GM21528 (cell line): ENCODE results near the gene EIF3I.

Experiments
- ATAC-seq: cut with Tn5 transposase; IDR thresholded peaks from one replicate; pipeline ENCODE4 v1.9.1; 2021; ENCODE audit warnings: mild to moderate bottlenecking, moderate library complexity; ENCODE audit not compliant: unreplicated experiment, low FRiP score

Gene EIF3I

DNA sequence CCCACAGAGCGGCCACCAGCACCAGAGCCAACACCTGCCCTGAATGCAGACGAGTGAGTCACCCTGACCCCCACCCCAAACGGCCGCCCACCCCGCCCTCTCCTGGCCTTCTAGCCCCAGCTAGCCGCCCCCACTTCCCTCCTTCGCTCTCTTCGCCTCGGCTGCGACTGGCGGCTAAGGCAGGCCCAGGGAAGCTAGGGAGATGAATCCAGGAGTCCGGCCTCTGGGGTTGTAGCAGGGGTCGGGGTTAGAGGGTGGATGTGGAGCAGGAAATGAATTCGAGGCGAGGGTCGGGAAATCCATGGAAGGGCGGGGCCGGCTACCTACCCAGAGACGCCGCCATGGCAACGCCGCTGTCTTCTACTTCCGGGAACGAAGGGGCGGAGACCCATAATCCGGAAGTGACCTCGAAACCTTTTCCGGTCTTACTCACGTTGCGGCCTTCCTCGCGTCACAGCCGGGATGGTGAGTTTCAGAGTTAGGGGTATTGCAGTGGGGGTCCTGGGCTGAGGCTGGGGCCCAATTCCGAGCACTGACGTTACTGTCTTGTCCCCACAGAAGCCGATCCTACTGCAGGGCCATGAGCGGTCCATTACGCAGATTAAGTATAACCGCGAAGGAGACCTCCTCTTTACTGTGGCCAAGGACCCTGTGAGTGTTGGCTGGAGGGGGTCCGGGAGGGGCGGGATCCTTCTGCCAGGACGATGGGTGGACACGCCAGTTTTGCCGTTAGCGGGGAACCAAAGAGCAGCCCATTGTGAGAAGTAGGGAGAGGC, at the start of gene EIF3I, which contains the start of gene TMEM234:
Gene EIF3I, plus strand, starts transcription at position 428 of the 776 bp plus-strand sequence. Its CDS starts 35 bp downstream, at position 463.
Gene TMEM234, minus strand, starts transcription at position 374 of the 776 bp plus-strand sequence. Its CDS starts 31 bp downstream, at position 343.
- ATAC-seq = peak; percentile 88

GRCh38 chr1:32172621-32173245, 49.5 kb upstream of the EIF3I start:
- ATAC-seq = no peak

GRCh38 chr1:32178380-32179192, 43.6 kb upstream of the EIF3I start:
- no peak for ATAC-seq

DNA sequence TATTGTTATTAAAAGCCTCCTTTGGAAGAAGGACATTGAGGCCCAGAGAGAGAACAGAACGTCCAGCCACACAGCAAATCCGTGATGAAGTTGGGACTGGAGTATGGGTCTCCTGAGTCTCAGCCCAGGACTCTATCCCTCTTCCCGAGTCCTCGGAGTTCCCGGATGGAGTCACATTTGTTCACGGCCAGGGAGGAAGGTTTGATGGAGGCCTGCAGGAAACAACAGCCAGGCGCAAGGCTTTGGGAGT, 43.1 kb upstream of the EIF3I start:
- ATAC-seq = peak; percentile 8

- peak; percentile 80 for ATAC-seq
Observed at GRCh38 chr1:32179443-32180185, 42.6 kb upstream of the EIF3I start, which contains the start of gene TXLNA. TSS of gene TXLNA (plus strand) at chr1:32179675. CDS start at chr1:32180346, 671 bp downstream.

- ATAC-seq = peak; percentile 14
Observed at GRCh38 chr1:32180186-32181060, 41.8 kb upstream of the EIF3I start.

- no peak for ATAC-seq
Observed at GRCh38 chr1:32181065-32181464, 41.1 kb upstream of the EIF3I start.

- no peak for ATAC-seq
Observed at GRCh38 chr1:32181563-32181962, 40.6 kb upstream of the EIF3I start.

DNA sequence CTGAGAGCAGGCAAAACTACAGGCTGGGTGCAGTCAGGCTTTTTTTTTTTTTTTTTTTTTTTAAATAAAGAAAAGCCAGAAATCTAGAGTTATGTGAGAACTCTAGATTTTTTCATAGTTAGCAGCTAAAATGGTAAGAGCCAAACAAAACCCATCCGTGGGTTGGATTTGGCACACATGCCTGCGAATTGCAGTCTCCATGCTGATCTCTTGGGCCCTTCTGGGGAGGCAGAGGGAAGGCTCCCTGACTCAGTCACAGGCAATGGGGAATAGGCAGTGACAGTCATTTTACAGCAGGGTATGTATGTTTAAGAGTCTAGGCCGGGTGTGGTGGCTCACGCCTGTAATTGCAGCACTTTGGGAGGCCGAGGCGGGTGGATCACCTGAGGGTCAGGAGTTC, 40.1 kb upstream of the EIF3I start:
- ATAC-seq = no peak

DNA sequence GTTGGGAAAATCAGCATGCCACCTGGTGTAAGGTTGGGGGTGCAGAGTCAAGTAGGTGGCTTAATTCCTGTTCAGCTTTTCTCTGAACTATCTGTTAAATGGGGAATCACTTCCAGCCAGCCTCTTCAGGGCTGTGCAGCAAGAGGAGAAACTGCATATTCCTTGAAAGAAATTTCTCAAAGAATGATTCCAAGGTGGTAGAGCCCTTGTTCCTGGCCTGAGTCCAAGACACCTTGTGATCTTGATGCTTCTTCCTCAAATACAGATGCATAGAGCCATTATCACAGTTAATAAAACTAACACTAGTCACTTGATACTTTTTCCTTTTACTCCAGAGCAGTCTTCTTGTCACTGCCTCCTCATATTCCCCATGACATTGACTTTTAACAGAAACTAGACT, 37.6 kb upstream of the EIF3I start:
- no peak for ATAC-seq

- no peak for ATAC-seq
Observed at GRCh38 chr1:32186077-32186476, 36.1 kb upstream of the EIF3I start.

DNA sequence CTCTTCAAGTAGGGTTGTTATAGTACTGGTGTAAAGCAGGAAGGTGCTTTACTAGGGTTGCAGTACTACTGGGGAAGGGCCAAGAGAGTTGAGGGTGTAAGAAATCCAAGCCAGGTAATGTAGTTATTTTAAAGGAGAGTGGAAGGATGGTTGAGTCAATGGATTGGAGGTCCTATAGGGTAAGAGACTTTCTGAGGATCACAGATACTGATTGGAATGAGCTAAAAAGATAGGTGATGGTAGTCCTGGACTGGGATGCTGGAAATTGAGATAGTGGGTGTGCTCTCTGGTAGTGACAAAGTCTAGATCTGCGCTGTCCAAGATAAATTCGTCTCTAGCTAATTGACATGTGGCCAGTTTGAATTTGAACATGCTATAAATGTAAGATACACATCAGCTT, 35.7 kb upstream of the EIF3I start:
- ATAC-seq = no peak

DNA sequence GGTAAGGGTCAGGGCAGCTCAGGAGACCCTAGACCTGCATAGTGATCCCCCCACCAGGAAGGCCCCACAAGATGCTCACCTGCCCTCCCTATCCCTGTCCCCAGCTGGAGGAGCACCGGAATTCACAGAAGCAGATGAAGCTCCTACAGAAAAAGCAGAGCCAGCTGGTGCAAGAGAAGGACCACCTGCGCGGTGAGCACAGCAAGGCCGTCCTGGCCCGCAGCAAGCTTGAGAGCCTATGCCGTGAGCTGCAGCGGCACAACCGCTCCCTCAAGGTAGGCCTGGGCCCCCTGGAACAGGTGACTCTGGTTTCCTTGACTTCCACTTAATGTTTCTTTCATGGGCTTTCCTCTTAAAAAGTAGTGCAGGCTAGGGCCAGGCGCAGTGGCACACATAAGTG, 34.4 kb upstream of the EIF3I start:
- no peak for ATAC-seq

- ATAC-seq = no peak
Observed at GRCh38 chr1:32192220-32192948, 29.8 kb upstream of the EIF3I start.

DNA sequence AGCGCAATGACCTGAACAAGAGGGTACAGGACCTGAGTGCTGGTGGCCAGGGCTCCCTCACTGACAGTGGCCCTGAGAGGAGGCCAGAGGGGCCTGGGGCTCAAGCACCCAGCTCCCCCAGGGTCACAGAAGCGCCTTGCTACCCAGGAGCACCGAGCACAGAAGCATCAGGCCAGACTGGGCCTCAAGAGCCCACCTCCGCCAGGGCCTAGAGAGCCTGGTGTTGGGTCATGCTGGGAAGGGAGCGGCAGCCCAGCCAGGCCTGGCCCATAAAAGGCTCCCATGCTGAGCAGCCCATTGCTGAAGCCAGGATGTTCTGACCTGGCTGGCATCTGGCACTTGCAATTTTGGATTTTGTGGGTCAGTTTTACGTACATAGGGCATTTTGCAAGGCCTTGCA, 27.2 kb upstream of the EIF3I start:
- no peak for ATAC-seq

GRCh38 chr1:32195531-32195930, 26.7 kb upstream of the EIF3I start:
- ATAC-seq = no peak

DNA sequence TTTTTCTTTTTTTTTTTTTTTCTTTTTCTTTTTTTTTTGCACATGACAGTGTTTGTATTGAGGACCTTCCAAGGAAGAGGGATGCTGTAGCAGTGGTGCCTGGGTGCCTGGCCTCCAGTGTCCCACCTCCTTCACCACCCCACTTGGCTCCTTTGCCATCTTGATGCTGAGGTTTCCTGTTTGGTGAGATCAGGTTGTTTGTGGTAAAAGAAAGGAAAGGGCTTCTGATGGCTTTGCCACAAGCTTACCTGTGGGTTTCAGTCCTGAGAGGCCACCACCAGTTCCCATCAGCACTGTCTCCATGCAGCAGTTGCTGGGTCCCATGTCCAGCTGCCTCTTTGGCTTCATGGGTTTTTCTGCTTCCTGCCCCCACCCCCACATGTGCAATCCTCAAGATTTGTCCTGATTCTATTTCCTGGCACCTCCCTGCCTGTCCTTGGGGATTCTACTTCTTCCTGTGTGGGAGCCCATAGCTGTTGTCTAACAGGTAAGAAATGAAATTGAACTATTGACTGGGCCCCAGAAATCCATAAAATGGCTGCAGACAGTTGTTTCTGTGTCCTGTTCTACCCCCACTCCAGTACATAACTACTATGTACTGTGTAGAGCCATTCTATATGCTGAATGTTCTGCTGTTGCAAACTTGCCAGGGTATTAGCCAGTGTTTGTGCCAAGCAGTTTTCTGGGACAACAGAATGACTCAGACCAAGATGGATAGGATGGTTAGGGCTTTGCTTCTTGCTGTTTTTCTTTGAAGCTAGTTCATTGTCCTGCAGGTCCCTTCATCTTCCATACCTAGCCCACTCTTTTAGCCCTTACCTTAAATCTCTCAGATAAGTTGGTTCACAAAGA, 26.0 kb upstream of the EIF3I start:
- no peak for ATAC-seq

DNA sequence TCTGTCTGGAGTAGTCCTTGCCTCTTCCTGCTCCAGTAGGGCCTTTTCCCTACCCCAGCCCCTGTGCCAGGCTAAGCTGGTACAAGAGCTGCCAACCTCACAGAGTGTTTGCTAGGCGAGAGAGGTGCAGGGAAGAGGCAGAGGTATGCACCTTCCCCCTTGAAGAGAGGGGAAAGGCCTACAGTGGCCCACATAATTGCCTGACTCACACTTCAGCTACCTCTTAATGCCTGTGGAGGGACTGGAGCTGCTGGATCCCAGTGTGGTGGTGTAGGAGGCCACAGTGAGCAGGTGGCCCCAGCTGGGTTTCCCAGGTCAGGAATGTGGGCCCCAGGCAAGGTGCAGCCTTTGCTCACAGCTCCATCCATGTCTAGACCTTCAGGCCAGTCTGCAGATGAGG, 25.1 kb upstream of the EIF3I start:
- no peak for ATAC-seq
